HS-5 (cell line): Measurements from ENCODE around the gene POU2AF2.
"Not testable (repeated sequence)": the region's sequence is repeated elsewhere in the genome, so short reads cannot be mapped to it uniquely, and the experiment has no call there.

Experiments used
- DNase-seq: peaks from one replicate; pipeline ENCODE4 v3.0.0-alpha.2; 2012; ENCODE audit warnings: low read depth

The POU2AF2 gene

DNA sequence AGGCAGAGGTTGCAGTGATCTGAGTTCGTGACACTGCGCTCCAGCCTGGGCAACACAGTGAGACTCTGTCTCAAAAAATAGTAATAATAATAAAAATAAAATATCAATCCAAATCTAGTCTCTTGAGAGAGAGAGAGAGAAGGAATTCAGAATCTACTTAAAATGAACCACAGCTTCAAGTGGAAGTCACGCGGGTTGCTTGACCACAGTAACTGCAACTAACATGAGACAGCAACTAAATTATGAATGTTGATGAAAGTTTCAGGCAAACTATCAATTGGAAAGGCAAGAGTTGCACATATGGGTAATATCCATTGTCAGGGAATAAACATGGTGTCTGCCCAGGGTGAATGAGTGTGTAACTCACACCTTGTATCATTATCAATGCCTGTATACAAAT lies 12.5 kb downstream of the POU2AF2 start:
- DNase-seq = no peak

DNA sequence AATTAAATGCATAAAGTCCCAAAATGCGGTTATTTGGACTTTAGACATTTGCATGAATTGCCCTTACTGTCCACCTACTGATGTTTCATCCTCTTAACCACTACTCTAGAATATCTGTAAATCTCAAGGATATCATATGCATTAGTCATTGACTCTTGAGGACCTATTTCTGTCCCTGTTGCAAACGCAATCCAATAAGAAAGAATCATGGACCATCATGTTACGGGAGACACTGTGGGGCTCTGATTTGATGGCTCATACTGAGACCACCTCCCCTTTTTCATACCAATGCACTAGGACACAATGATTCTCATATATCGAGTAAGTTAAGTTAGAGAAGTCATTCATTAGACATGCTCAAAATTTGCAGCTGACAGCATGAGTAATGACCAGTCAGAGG lies 14.4 kb downstream of the POU2AF2 start:
- DNase-seq = peak; percentile 26

DNA sequence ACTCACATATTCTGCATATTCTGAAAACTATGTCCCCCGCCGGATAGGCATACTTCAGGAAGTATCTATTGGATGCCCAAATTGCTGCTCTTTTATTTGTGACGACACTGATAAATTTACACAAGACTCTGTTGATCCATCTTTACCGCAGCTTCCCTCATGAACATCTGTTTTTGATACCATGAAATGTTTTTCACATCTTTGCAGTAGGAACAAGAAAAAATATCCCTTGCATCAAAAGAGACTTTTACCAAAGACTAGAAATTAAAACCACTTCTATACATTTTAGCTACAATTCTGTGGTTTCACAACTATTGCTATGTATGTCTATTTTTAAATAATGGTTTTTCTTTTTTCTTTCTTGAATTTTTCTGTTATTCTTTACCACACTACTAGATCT lies 15.3 kb downstream of the POU2AF2 start:
- DNase-seq = no peak

DNA sequence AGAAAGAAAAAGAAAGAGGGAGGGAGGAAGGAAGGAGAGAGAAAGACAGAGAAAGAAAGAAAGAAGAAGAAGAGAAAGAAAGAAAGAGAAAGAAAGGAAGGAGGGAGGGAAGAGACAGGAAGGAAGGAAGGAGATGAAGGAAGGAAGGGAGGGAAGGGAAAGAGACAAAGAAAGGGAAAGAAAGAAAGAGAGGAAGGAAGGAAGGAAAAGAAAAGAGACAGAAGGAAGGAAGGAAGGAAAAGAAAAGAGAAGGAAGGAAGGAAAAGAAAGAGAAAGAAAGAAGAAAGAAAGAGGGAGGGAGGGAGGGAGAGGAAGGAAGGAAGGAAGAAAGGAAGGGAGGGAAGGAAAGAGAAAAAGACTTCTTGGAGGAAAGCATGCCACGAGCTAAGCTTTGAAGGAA lies 19.1 kb downstream of the POU2AF2 start:
- DNase-seq = no peak

DNA sequence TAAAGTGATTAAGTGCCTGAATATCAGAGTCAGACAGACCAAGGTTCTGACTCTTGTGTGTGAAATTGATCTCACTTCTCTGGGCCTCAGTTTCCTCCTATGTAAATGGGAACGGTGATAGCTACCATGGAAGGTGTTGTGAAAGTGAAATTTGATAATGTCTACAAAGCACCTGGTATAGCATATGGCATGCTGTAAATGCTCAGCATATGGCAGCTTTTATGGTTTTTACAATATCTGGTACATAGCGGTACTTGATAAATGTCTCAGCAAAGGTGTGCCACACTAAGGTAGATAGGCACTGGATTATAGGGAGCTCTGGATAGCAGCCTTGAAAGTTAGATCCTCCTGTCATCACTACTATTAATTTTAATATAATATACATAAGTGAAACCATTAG lies 19.9 kb downstream of the POU2AF2 start:
- DNase-seq = no peak

DNA sequence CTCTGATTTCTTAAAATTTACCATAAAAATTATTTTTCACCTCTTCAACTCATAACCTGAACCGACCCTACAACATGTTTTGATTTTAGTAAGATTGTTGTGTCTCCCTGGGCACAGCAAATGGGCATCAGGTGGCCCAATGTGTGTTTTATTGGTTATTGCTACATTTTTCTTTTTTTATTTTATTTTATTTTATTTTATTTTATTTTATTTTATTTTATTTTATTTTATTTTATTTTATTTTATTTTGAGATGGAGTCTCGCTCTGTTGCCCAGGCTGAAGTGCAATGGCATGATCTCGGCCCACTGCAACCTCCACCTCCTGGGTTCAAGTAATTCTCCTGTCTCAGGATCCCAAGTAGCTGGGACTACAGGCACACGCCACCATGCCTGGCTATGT lies 22.8 kb downstream of the POU2AF2 start:
- not testable (repeated sequence) for DNase-seq

DNA sequence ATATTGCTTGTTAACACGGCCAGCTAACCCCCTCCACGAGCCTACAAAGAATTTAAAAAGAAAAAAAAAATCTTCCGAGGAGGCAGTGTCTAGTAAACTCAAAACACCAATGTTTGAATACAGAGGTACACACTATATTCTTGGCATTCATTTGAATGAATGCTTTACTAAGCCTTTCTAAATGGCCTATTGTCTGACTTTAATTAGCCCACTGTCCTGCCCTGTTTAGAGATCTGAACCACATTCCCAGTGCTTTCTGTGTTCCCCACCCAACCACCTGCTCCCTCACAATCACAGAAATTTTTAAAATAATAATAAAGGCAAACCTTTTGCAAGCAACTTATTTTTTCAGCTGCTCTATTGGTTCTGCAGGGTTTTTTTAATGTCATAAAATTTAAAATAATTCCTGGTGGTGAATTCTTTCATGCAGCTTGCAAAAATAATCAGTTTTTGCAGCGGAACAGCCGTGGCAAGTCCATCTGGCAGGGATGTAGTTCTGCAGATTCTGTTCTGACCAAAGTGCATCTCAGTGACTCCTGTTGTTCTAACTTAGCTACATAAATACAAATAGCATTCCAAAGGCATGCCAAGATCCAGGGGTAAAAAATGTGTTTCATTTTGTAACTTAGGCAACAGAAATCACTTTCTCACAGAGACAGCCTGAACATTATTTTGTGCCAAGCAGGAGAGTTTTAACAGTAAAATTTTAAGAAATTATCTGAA lies 23.8 kb downstream of the POU2AF2 start:
- DNase-seq = no peak

DNA sequence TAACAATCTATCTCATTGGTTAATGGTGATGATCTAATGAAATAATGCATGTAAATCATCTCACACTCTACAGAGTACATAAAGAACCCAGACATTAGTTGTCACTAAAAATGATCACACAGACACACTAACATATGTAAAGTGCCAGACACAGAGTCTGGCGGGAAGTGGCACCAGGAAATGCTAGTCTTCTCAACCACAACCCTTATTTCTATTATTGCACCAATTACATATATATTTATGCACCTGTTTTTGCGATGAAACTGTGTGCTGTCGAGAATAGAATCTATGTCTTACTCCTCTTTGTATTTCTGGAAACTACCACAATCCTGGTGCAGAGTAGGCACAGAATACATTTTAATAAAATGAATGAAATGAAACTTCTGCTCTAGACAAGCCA lies 26.9 kb downstream of the POU2AF2 start:
- no peak for DNase-seq

DNA sequence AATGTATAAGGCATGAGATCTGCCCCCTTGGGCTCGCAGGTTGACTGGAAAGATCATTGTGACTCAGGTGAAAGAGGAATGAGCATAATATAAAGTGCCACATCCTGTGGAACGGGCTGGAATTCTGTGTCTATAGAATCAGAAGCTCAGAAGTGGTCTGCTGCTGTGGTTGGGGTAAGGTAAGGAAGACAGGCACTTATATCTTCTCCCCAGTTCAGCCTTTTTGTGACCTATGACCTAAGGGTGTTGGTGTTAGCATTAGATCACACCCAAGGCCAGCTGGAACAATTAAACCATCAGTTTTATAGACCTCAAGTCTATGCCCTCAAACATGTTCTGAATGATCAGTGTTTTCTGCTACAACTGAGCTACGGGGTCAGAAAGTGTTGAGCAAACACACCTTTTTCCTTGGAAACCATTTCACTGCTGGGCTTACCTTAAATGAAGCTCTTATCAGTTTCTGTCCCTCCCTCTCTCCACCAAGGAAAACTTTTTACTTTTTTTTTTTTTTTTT lies 37.1 kb downstream of the POU2AF2 start:
- no peak for DNase-seq

DNA sequence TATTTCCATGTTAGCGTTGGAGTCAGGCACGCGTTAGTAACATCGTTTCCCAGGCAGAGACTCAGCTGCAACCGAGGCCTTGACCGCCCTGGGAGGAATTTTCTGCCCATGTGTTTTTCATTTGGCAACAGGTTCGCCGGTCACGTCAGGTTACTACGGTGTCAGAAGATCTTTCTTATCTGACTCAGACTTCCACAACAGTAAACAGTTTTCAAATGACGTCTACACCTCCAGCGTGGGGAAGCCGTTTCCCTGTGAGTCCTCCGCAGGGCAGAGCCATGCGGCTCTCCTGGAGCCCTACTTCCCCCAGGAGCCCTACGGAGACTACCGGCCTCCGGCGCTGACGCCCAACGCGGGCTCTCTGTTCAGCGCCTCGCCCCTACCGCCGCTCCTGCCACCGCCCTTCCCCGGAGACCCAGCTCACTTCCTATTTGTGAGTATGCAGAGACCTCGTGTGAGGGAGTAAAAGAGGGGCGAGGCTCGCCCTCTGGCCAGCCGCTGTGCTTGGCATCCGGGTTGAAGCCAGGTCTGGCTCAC lies 38.5 kb downstream of the POU2AF2 start:
- DNase-seq = peak; percentile 22

DNA sequence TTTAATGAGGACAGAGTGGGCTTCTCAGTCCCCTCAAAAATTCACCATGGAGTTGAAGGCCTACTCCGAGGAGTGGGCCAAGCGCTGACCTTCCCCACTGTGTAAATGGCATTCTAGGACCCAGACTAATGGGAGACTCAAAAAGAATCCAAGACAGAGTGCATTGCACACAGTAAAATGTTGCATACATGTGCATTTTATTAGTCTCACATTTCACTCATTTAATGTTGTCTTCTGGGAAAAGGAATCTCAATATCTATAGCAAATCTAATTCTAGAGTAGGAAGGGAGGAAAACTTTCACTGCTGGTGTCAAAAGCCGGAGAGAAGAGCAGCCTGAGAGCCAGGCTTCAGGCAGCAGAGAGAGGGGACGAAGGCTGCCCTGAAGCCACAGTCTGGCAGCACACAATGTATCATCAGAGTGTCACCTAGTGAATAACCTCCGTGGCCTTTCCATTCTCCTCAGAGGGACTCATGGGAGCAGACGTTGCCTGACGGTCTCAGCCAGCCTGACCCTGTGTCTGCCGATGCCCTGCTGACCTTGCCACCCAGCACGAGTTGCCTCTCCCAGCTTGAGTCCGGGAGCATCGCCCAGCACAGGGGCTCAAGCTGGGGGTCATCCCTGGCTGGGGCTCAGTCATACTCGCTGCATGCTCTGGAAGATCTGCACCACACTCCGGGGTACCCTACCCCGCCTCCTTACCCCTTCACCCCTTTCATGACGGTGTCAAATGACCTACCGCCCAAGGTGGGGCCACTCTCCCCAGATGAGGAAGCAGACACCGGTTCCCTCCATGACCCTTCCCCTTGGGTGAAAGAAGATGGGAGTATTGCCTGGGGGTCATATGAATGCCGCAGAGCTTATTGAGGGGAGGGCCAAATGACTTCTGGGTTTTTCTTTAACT lies 39.9 kb downstream of the POU2AF2 start:
- DNase-seq = no peak

DNA sequence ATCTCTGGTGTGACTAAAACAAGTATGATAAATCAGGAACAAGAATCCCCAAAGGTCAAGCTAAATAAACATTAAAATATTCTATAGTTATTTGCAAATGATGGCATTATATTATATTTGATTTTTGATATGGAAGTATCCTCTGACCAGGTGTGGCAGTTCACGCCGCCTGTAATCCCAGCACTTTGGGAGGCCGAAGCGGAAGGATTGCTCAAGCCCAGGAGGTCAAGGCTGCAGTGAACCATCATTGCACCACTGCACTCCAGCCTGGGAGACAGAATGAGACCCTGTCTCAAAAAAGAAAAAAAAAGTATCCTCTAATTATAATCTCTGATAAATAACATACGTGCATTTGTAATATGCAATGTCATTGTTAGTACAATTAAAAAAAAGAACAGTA lies 46.2 kb downstream of the POU2AF2 start:
- DNase-seq = no peak

DNA sequence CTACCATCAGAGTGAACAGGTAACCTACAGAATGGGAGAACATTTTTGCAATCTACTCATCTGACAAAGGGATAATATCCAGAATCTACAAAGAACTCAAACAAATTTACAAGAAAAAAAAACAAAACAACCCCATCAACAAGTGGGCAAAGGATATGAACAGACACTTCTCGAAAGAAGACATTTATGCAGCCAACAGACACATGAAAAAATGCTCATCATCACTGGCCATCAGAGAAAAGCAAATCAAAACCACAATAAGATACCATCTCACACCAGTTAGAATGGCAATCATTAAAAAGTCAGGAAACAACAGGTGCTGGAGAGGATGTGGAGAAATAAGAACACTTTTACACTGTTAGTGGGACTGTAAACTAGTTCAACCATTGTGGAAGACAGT lies 46.9 kb downstream of the POU2AF2 start:
- not testable (repeated sequence) for DNase-seq

DNA sequence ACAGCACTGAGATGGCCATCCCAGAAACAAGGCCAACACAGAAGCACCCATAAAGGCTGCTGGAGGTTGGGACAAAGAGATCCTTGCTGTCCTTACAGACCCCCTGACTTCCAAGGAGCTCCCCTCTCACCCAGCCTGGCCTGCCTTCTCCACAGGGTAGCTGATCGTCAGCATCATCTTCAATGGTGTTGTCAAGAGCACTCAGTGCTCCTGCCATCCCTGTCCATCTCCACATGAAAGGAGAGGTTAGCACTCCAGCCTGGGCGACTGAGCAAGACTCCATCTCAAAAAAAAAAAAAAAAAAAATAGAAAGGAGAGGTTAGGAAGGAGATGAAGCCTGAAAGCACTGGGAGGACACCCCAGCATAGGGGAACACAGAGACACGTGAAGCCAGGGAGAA lies 50.7 kb downstream of the POU2AF2 start:
- no peak for DNase-seq

DNA sequence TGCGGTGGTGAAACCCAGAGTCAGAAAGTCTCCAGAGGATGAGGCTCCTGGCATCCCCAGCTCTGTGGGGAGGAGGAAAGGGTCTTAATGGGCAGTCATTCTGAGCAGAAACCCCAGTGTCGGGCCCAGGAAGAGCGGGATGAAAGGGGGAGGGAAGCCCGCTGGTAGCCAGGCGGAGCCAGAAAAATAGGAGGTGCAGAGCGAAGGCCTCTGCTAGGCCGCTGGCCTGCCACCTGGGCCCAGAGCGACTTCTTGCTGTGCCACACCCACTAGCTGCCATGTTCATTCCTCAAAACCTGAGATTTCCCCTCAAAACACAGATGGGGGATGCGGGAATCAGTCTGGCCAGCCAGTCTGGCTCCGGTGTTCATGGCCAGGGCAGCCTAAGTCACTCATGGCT lies 52.2 kb downstream of the POU2AF2 start:
- DNase-seq = no peak

DNA sequence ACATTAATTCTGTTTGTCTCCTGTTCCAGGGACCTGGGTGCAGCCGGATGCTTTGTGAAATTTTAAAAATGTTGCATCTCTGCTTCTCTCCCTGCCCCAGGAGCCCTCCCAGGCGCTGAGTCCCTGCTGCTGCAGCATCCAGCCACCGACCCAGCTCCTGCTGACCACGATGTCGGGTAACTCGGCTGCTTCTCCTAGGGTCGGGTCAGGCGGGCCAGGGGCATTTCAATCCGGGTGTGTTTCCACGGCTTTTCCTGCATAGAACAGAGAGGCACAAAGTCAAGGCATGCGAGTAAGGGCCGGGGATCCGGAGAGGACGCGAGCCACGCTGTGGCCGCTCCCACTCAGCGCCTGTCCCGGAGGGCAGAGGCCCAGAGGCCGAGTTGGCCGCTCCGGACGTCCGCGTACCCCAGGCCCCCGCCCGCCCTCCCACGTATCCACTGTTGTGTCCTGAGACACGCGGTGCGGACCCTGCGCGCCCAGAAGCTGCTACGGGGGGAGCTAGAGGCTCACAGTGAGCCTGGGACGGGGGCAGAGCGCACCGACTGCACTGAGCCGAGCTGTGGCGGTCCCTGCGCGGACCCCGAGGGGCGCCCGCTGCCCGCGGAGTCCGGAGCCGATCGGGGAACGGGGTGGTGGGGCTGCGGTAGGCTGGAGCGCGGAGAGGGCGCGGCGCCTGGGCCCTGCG lies 53.0 kb downstream of the POU2AF2 start, which contains the start of gene POU2AF3:
Gene POU2AF3, plus strand, starts transcription at position 134 of the 688 bp plus-strand sequence. Its CDS starts 36 bp downstream, at position 170.
- no peak for DNase-seq

DNA sequence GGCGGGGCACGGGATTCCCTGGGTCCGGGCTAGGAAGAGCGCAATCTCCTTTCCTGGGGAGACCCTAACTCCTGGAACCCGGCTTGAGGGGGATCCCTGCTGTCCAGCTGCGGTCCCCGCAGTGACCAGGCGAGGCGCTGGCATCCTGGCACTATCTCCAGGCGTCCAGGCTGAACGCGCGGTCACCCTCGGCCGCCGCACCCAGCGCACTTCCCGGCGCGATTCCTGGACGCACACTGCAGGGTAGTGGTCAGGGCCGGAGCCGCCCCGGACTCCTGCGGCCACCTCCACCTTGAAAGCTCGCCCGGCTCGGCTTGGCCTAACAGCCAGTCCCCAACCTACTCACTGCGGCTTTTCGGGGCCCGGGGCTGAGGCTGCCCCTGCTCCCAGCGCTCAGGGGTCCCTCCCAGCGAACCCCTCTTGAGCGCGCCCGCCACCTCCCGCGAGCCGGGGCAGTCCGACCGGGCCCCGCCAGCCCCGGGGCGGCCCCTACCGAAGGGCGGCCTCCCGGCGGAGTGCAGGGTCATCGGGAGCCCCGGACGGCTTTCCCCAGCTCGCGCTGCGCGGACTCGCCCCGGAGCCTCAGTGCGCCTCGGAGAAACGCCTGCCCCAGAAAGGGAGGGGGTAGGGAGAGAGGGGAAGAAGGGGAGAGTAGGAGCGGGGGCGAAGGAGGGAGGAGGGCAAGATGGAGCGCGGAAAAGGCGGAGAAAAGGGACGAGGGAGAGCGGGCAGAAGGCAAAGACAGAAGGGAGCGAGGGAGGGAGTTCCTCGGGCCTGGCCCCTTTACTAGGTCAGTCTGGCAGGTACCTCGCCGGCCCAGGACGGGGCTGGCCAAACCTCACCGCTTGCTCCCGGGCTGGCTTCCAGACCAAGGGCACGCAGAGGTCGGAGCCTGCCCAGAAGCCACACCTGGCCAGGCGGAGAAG lies 53.8 kb downstream of the POU2AF2 start:
- no peak for DNase-seq

DNA sequence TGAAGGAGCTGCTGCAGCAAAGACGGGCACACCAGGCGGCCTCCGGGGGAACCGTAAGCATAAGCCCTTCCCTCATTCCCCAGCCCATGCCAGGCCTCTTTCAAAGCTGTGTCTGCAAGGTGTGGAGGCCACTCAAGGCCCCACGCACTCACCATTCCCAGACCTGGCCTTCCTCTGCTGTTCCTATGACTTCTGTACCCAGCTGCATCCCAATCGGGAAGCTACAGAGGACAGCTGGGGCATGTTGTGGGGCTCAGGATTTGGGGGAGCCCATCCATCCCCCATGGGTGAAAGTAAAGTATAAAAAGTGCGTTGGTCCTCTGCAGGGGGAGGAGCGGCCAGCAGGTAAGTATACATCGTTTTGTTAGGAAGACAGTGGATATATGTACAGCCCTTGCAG lies 55.0 kb downstream of the POU2AF2 start:
- DNase-seq = no peak

DNA sequence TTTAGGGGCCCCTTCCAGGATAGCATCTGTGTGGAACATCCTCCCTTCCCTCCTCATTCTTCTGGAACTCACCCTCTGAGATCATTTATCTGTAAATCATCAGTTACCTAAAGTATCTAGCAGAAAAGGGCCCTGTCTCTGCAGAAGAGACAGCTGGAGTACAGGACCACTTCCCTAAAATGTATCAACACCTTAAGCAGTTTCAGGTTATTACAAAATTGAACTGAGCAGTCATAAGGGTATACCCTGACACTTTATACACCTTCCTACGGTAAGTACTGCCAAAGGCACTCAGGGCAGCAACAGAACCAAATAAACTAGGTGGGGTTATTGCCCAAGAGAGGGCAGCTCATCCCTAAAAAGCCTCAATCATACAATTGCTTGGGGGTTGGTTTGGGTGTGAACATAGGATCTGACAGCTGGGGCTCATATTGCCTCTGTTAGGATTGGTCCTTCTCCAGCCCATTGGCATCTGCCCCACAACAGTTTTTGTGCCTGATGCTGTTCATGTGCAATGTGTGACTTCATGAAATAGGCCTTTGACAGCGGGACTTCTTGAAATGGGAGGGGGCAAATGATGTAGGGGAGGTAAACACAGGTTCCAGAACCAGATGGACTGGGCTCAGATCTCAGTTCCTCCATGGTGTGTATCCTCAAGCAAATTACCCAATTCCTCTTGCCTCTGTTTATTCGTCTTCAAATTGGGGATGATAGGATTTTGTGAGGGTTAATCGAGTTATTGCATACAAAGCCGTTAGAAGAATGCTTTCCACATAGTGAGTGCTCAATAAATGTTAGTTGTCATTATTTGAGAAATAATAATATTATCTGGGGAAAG lies 55.7 kb downstream of the POU2AF2 start:
- DNase-seq = no peak

DNA sequence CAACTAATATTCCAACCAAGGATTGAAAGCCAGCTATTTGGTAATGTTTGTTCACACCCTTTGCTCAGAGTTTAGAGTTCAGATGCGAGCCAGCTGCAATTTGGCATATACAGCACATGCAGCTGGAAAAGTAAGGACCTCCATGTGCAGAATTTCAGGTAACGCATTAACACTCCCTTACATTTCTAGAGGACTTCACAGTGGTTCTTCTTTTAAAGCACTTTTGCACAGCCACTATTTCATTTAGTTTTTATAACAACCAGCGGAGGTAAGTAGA lies 56.3 kb downstream of the POU2AF2 start:
- DNase-seq = no peak
